DMS153 (cell line): ENCODE measurements around the gene SLC6A14.

ENCODE experiments used
- DNase-seq: peaks from one replicate; lab custom pipeline; 2025; lab: John Stamatoyannopoulos, UW

The SLC6A14 gene, protein sequence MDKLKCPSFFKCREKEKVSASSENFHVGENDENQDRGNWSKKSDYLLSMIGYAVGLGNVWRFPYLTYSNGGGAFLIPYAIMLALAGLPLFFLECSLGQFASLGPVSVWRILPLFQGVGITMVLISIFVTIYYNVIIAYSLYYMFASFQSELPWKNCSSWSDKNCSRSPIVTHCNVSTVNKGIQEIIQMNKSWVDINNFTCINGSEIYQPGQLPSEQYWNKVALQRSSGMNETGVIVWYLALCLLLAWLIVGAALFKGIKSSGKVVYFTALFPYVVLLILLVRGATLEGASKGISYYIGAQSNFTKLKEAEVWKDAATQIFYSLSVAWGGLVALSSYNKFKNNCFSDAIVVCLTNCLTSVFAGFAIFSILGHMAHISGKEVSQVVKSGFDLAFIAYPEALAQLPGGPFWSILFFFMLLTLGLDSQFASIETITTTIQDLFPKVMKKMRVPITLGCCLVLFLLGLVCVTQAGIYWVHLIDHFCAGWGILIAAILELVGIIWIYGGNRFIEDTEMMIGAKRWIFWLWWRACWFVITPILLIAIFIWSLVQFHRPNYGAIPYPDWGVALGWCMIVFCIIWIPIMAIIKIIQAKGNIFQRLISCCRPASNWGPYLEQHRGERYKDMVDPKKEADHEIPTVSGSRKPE

GRCh38 chrX:116436358-116436816 is at the start of gene SLC6A14:
SLC6A14 (plus strand) TSS chrX:116436606; CDS start chrX:116436710, 104 bp downstream.
- DNase-seq, result no peak

- DNase-seq, result no peak
Measured at GRCh38 chrX:116395752-116396151, 40.7 kb upstream of the SLC6A14 start.

DNA sequence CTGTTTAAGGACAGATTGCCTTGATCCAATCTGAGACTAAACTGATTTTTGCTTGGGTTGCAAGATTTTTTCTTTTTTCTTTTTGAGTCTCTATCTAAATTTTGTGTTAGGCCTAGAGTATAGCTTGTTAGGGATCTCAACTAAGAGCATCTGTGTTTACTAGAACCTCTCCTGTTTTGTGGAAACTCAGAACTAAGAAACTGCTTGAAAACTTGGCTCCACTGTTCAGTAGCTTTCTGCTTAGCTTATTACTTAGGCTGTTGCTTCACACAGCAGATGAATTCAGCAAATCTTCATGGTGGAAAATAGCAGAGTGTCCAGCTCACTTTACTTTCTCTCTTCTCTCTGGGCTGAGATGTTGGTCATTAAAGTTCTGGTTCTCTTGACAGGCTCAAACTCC is 36.7 kb upstream of the SLC6A14 start:
- DNase-seq, result no peak

- DNase-seq, result no peak
Measured at GRCh38 chrX:116409219-116409618, 27.2 kb upstream of the SLC6A14 start.

DNA sequence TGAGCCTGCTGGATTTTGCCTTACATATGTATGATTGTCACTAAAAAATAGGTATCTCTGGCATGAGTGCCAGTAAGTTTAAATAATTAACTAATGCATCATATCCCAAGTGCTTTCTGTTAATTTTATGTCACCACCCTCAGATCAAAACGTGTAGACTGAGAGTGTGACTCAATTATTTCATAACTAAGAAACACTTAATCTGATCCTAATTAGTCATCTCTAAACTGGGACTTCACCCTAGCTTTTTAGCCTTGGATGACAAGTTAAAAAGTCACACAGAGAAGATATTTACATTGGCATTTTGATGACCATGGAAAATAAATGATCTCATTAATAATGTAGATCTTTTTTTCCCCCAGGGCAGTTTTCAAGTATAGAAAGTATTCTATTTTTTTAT is 23.1 kb upstream of the SLC6A14 start:
- no peak for DNase-seq

DNA sequence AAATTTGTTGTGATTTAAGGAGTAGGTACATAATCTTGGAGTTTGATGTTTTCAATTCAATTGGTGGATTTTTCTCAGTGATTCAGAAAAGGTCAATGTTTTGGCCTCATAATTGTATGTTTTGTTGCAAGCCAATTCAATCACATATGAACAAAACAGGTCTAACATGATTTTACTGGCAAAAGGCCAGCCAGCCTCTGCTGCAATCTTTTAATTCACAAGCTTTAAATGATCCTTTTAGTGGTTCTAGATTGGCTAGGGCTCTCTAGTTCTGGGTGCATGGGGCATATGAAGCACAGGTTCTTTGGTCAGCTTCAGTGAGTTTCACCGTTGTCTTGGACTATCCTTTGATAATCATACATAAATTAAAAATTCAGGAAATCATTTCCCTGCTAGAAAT is 19.2 kb upstream of the SLC6A14 start:
- DNase-seq, result no peak

GRCh38 chrX:116417968-116418367 is 18.4 kb upstream of the SLC6A14 start:
- DNase-seq, result no peak

- no peak for DNase-seq
Measured at GRCh38 chrX:116427978-116428377, 8.4 kb upstream of the SLC6A14 start.

GRCh38 chrX:116435597-116435996 is 809 bp upstream of the SLC6A14 start:
- DNase-seq, result no peak

DNA sequence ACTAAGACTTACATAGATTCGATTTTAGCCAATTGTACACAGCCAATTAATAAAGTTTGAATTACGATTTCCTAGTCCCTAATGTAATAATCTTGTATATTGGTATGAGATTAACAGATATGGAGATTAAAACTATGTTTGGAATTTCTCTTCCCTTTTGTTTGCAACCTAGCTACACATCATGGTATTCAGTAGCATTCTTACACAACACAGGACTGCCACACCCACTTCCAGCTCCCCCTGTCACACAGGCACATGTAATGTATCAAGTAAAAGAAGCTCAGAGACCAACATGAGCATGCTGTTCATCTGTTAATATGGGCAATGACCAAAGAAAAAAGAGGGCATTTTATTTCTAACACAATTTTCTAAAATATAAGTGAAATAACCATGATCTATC is 12.8 kb downstream of the SLC6A14 start:
- DNase-seq, result no peak

- no peak for DNase-seq
Measured at GRCh38 chrX:116462822-116463221, 26.4 kb downstream of the SLC6A14 start, which contains the start of gene CT83. CT83 (minus strand) TSS chrX:116462976; CDS start chrX:116462856, 120 bp downstream.

DNA sequence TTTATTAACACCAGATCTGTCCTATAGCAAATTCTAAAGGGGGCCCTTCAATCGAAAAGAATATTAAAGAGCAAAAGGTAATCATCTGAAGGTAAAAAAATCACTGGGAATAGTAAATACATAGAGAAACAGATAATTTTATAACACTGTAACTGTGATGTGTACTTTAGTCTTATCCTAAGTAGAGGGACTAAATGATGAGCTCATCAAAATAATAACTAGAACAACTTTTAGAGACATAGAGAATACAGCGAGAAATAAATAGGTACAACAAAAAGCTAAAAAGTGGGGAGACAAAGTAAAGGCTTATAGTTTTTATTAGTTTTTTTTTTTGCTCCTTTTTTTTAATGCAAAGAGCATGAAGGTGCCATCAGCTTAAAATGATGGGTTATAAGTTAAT is 43.7 kb downstream of the SLC6A14 start:
- DNase-seq, result no peak

DNA sequence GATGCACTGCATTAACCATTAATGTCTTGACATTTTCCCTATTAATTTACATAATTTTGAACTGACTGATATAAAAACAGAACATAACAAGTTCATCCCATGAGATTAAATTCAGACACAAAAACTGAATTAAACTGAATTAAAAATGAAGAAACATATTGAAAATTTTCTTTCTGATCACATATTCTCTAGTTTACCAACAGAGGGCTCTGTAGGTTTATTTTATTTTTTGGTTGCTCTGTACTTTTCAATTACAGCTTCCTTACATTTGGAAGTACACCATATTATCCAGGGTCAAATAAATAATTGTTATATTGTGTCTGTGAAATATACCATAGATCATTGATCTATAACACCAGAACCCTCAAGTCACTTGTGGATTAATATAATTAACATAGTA is 53.7 kb downstream of the SLC6A14 start:
- no peak for DNase-seq

DNA sequence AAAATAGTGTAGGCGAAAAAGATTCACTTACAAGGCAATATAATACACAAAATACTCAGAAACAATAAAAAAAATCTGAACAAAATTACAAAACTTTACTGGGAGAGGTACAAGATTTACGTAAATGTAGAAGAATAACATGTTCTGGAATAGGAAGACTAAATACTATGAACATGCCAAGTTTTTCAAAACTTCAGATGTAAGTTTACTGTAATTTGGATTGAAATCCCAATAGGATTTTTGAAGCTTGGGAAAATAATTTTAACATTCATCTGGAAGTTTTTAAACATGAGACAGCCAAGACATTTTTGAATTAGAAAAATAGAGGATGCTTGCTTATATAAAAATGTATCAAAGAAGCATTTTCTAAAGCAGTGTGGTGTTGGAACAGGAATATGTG is 56.9 kb downstream of the SLC6A14 start:
- DNase-seq, result no peak

- no peak for DNase-seq
Measured at GRCh38 chrX:116499780-116500179, 63.4 kb downstream of the SLC6A14 start.
